Dedifferentiated amniotic fluid mesenchymal stem cell (primary cell): ENCODE data around the gene SSPN.
A peak's percentile ranks its signal among the peaks of the same experiment; 100 is the strongest.

Source experiments
- DNase-seq: peaks from one replicate; pipeline ENCODE4 v3.0.0-alpha.2; 2016; ENCODE audit errors: extremely low spot score

Gene SSPN

GRCh38 chr12:26285401-26285800 is 90.0 kb downstream of the SSPN start:
- no peak for DNase-seq

- DNase-seq: no peak
These were observed 90.8 kb downstream of the SSPN start for GRCh38 chr12:26286186-26286585.

- no peak for DNase-seq
These were observed 92.5 kb downstream of the SSPN start for GRCh38 chr12:26287671-26288381.

- DNase-seq: no peak
These were observed 95.2 kb downstream of the SSPN start for GRCh38 chr12:26290565-26290964.

- DNase-seq: no peak
These were observed 97.2 kb downstream of the SSPN start for GRCh38 chr12:26292596-26292995.

GRCh38 chr12:26293612-26294011 is 98.2 kb downstream of the SSPN start:
- no peak for DNase-seq

GRCh38 chr12:26295001-26295400 is 99.6 kb downstream of the SSPN start:
- DNase-seq: no peak

GRCh38 chr12:26297396-26298070 is 102.2 kb downstream of the SSPN start:
- no peak for DNase-seq

GRCh38 chr12:26298785-26299621 is 103.6 kb downstream of the SSPN start:
- peak; percentile 82 for DNase-seq

- DNase-seq: no peak
These were observed 104.4 kb downstream of the SSPN start for GRCh38 chr12:26299751-26300150.
